OCI-LY7 (cell line): ENCODE measurements around the gene ZNF586.
"Not testable (repeated sequence)": the region's sequence is repeated elsewhere in the genome, so short reads cannot be mapped to it uniquely, and the experiment has no call there.

Source experiments
- EZH2phosphoT487 ChIP-seq: fragments of 200-600 bp; sonication (generic); IDR thresholded peaks from 2 replicates; pipeline ENCODE4 v1.6.1; 2018; ENCODE audit warnings: low read depth, borderline replicate concordance, mild to moderate bottlenecking, mixed run types, antibody characterized with exemption, low read length, moderate library complexity, mixed read lengths
- TF ChIP-seq, protein P1 (sequence below): fragments of 200-600 bp; sonication (generic); conservative IDR thresholded peaks from 2 replicates; pipeline ENCODE4 v1.5.1; 2014; ENCODE audit warnings: mild to moderate bottlenecking, antibody characterized with exemption, low read length, moderate library complexity, mixed read lengths

GRCh38 chr19:57823608-57824007, 54.1 kb downstream of the ZNF586 start:
- TF ChIP-seq, protein P1, sequence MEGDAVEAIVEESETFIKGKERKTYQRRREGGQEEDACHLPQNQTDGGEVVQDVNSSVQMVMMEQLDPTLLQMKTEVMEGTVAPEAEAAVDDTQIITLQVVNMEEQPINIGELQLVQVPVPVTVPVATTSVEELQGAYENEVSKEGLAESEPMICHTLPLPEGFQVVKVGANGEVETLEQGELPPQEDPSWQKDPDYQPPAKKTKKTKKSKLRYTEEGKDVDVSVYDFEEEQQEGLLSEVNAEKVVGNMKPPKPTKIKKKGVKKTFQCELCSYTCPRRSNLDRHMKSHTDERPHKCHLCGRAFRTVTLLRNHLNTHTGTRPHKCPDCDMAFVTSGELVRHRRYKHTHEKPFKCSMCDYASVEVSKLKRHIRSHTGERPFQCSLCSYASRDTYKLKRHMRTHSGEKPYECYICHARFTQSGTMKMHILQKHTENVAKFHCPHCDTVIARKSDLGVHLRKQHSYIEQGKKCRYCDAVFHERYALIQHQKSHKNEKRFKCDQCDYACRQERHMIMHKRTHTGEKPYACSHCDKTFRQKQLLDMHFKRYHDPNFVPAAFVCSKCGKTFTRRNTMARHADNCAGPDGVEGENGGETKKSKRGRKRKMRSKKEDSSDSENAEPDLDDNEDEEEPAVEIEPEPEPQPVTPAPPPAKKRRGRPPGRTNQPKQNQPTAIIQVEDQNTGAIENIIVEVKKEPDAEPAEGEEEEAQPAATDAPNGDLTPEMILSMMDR = not testable (repeated sequence)
- TF ChIP-seq EZH2phosphoT487 = not testable (repeated sequence)
